ENCODE results near the gene BRD8. TPM values are rescaled to one million over a fixed set of nuclear protein-coding genes. Genes with fewer than 3 reads are reported as not detected.
"Not testable (repeated sequence)": the region's sequence is repeated elsewhere in the genome, so short reads cannot be mapped to it uniquely, and the experiment has no call there.

Gene BRD8
- total RNA-seq, 2 donors from 2014 or later: 70.6 to 130 TPM

DNA sequence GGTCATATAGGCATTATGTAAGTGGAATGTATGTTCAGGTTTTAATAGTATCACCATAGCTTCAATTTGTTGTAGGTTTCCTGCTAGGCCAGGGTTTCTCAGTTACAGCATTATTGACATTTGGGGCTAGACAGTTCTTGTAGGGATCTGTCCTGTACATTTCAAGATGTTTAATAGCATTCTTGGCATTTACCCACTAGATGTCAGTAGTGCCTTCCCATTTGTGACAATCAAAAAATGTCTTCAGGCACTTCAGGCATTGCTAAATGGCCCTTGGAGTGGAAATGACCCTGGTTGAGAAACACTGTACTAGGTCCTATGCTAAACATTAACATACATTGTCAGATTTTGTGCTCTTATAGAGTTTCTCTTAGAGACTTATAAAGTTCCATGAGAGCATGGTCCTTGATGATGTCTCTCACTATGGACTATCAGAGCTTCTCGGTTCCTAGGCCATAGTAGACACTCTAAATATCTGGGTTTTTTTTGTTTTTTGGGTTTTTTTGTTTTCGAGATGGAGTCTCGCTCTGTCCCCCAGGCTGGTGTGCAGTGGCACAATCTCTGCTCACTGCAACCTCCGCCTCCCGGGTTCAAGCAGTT lies 1.9 kb upstream of the BRD8 start:
- H3K9me3 Mint-ChIP-seq: no peaks in the 10 kb centered on the region
- H3K36me3 Mint-ChIP-seq (ENCODE audit: low read depth): peaks cover 69% of the 10 kb centered on the region

DNA sequence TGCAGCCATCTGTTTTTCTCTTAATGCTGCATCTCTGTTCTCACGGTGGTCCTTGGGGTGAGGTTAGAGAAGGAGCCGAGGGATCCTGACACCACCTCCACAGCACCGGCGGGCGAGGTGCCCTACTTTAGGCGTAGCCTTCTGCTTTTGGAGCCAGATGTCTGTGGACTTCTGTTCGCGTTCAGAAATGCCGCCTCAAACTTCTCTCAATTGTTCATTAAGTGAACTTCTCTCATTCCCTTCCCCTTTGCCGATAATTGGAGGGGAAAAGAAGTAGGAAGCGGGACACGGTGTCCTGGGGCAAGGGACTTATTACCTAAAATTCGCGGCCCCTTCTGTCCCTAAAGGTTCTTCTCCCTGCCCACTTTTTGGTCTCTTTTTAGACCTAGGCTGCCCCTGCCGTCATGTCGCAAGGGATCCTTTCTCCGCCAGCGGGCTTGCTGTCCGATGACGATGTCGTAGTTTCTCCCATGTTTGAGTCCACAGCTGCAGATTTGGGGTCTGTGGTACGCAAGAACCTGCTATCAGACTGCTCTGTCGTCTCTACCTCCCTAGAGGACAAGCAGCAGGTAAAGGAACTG lies 937 bp upstream of the BRD8 start:
- H3K9me3 Mint-ChIP-seq: no peaks in the 10 kb centered on the region
- H3K4me3 Mint-ChIP-seq: no peak overlapping the region
- peaks cover 69% of the 10 kb centered on the region for H3K36me3 Mint-ChIP-seq (ENCODE audit: low read depth)
- H3K27ac Mint-ChIP-seq: no peak overlapping the region
- no peak for ATAC-seq (replicated peaks)
- no peaks in the 10 kb centered on the region for H3K27me3 Mint-ChIP-seq
- peaks cover 4% of the 10 kb centered on the region for H3K4me1 Mint-ChIP-seq

More for the DNA sequence above, 1.9 kb upstream of the BRD8 start:
- H3K27me3 Mint-ChIP-seq: no peaks in the 10 kb centered on the region
- H3K4me3 Mint-ChIP-seq: no peak overlapping the region
- no peak for ATAC-seq (replicated peaks)
- peaks cover 4% of the 10 kb centered on the region for H3K4me1 Mint-ChIP-seq
- H3K27ac Mint-ChIP-seq: no peak overlapping the region

DNA sequence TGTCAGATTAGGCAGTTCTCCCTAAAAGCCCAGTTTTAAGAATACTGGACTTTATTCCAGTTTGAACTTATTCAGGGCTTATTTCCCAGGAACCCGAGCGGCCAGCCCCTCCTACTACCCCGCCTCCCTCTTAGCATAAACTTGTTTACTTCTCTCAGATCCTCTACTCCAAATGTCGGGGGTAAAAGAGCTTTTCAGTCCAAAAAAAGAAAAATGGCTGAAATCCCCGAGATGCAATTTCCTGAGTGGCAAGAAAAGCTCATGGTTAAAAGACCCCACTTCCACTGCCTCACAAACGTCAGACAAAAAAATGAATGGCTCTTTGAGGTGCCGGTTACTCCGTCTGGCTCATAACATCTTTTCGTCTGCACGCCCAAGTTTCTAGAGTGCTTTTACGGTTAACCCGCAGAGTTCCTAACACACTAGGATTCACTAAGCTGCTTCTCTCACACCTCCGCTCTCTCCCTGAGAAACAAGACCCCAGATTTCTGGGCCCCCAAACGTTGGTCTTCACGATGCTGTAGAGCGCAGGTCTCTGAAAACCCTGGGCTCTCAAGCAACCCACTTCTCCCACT lies 402 bp downstream of the BRD8 start:
- ATAC-seq (replicated peaks): no peak
- Mint-ChIP-seq H3K4me1 (peaks cover 4% of the 10 kb centered on the region), H3K36me3 (ENCODE audit: low read depth) (peaks cover 69% of the 10 kb centered on the region), H3K4me3 (no peak overlapping the region), H3K27ac (no peak overlapping the region), H3K27me3 (no peaks in the 10 kb centered on the region), H3K9me3 (no peaks in the 10 kb centered on the region)

DNA sequence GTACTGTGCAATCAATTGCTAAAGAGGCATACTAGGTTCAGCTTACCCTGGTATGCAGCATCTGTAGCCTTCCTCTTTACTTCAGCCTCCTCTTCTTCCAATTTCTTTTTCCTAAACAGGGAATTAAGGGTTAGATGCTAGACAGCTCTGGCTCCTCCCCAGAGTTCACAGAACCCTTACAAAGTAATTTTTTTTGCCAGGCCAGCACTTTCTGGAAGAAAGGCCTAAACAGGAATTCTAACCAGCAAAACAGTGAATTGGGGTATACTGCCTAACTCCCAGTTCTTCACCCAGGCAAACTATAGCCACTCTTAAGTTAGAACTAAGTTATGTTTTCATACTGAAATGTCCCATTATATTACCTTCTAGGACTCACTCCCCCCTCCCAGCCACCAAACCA lies 8.1 kb downstream of the BRD8 start:
- Mint-ChIP-seq H3K36me3 (ENCODE audit: low read depth) (peaks cover 100% of the 10 kb centered on the region), H3K4me1 (no peaks in the 10 kb centered on the region), H3K4me3 (no peak overlapping the region), H3K27ac (no peak overlapping the region), H3K27me3 (no peaks in the 10 kb centered on the region), H3K9me3 (no peaks in the 10 kb centered on the region)
- ATAC-seq (replicated peaks): no peak

DNA sequence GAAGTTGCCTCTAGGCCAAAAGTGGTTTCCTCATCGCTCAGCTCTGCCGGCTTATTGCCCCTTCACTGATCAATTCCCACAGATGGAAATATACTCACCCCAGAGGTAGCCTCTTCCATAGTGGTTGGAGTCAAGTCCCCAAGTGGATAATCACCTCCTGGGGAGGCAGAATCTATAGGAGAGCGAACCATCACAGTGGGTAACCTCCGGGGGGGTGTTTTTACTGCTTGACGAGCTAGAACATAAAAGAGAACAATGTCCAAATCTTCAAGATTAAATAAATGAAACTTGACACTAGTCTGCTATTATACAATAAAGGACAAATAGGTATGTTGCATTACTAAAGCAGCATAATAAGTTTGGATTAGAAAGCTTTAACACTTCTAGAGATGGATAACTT lies 9.3 kb downstream of the BRD8 start:
- no peak overlapping the region for H3K4me3 Mint-ChIP-seq

DNA sequence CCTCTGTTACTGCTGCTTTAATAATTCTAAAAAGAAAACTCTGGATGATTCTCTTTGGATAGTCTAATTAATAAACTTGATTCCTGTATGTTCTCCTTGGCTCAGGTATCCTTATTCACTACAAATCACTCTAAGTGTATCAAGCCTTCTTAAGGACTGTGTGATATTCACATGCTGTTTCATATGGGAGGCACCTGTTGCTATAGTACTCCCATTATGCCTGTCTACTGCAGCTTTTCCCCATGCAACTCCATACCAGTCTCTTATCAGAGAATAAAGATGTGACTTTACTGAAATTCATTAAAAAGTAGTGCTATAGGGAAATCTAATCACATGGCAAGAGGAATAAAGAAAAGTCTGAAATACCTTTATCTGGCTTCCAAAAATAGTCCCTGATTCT lies 14.7 kb downstream of the BRD8 start:
- ATAC-seq (replicated peaks): no peak
- H3K4me3 Mint-ChIP-seq: no peak overlapping the region
- H3K9me3 Mint-ChIP-seq: no peaks in the 10 kb centered on the region
- no peaks in the 10 kb centered on the region for H3K27me3 Mint-ChIP-seq
- no peak overlapping the region for H3K27ac Mint-ChIP-seq
- no peaks in the 10 kb centered on the region for H3K4me1 Mint-ChIP-seq
- H3K36me3 Mint-ChIP-seq (ENCODE audit: low read depth): peaks cover 100% of the 10 kb centered on the region

More for the DNA sequence above, 9.3 kb downstream of the BRD8 start:
- ATAC-seq (replicated peaks): no peak
- Mint-ChIP-seq H3K27ac (no peak overlapping the region), H3K27me3 (no peaks in the 10 kb centered on the region), H3K9me3 (no peaks in the 10 kb centered on the region), H3K4me1 (no peaks in the 10 kb centered on the region), H3K36me3 (ENCODE audit: low read depth) (peaks cover 100% of the 10 kb centered on the region)

DNA sequence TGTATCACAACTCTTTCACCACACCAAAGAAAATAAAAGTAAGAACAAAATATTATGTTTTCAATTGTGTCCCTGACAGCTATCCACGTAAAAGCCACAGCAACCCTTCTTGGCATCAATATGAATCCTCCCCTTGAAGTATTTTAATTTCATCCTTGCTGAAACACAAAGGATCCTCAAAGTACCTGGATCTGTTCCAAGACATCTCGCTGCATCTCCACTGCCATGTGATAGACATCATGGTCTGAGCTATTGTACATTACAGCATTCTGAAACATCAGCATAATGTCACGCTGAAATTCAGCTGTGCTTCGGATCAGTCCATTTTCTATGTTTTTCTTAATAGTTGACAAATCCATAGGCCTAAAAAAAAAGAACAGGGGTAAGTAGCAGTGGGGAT lies 17.7 kb downstream of the BRD8 start:
- Mint-ChIP-seq H3K4me1 (no peaks in the 10 kb centered on the region), H3K36me3 (ENCODE audit: low read depth) (peaks cover 96% of the 10 kb centered on the region), H3K9me3 (no peaks in the 10 kb centered on the region), H3K4me3 (no peak overlapping the region), H3K27ac (no peak overlapping the region), H3K27me3 (no peaks in the 10 kb centered on the region)
- ATAC-seq (replicated peaks): no peak

DNA sequence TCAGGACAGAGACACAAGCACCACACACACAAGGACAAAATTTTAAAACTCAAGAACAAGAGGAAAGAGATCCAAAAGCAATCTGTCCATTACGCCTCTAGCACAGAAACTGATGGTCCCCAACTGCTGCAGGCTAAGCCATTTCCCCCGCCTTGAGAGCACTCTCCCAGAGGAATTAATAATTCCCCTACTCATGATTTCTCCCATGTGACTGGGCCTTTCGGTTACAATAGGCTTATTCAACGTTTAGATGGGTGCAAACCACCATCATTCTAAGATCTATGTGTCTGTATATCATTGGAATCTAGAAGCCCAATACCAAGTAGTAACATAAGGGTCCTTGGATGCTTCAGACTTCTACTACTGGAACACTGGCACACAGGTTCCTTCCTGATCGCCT lies 18.8 kb downstream of the BRD8 start:
- no peak overlapping the region for H3K27ac Mint-ChIP-seq
- H3K9me3 Mint-ChIP-seq: no peaks in the 10 kb centered on the region
- no peak overlapping the region for H3K4me3 Mint-ChIP-seq
- ATAC-seq (replicated peaks): no peak
- H3K36me3 Mint-ChIP-seq (ENCODE audit: low read depth): peaks cover 86% of the 10 kb centered on the region
- H3K4me1 Mint-ChIP-seq: no peaks in the 10 kb centered on the region
- no peaks in the 10 kb centered on the region for H3K27me3 Mint-ChIP-seq

DNA sequence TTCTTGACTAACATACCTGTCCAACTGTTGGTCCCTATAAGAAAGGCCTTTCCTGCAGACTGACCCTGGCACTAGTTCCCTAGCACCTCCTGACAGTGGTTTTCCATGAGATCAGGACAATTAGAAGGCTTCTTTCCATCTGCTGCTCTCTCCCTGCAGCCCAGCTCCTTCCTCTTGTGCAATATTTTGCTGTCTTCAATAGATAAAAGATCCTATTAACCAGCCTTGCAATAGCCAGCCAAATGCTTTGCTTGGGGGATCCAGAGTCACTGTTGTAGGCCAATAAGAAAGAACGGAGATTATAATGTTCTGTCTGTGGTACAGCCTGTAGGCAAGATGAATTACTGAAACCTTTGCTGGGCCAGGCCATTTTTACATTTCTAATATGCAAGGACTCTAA lies 20.8 kb downstream of the BRD8 start:
- no peaks in the 10 kb centered on the region for H3K27me3 Mint-ChIP-seq
- no peak overlapping the region for H3K27ac Mint-ChIP-seq
- H3K36me3 Mint-ChIP-seq (ENCODE audit: low read depth): peaks cover 66% of the 10 kb centered on the region
- no peaks in the 10 kb centered on the region for H3K4me1 Mint-ChIP-seq
- no peak for ATAC-seq (replicated peaks)
- H3K9me3 Mint-ChIP-seq: no peaks in the 10 kb centered on the region
- H3K4me3 Mint-ChIP-seq: no peak overlapping the region

DNA sequence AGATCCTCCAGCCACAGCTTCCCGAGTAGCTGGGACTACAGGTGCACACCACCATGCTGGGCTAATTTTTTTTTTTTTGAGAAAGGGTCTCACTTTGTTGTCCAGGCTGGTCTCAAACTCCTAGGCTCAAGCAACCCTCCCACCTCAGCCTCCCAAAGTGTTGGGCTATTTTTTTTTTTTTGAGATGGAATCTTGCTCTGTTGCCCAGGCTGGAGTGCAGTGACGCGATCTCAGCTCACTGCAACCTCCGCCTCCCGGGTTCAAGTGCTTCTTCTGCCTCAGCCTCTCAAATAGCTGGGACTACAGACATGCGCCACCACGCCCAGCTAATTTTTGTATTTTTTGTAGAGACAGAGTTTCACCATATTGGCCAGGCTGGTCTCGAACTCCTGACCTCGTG lies 22.5 kb downstream of the BRD8 start:
- not testable (repeated sequence) for H3K4me3 Mint-ChIP-seq; H3K27ac Mint-ChIP-seq; ATAC-seq (replicated peaks); H3K4me1 Mint-ChIP-seq; H3K27me3 Mint-ChIP-seq; H3K9me3 Mint-ChIP-seq
- H3K36me3 Mint-ChIP-seq (ENCODE audit: low read depth): peaks cover 49% of the 10 kb centered on the region

DNA sequence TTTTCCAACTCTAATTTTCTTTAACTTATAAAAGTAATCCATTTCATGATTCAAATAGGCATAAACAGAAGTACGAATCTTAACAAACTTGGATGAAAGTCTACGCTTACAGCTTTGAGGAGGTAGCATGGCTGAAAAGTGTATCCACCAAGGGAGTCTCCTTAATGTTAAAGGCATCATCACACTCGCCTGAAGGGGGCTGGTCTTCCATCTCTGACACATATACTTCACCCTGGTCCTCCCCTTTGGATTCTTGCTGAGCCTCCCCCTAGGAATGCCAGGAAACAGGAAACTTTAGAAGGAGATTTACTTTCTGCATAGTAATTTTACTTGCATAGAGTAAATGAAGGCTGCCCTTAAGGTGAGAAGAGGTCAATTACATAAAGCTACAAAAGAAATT lies 28.9 kb downstream of the BRD8 start:
- H3K4me1 Mint-ChIP-seq: no peaks in the 10 kb centered on the region
- no peak overlapping the region for H3K27ac Mint-ChIP-seq
- ATAC-seq (replicated peaks): no peak
- H3K9me3 Mint-ChIP-seq: no peaks in the 10 kb centered on the region
- no peaks in the 10 kb centered on the region for H3K36me3 Mint-ChIP-seq (ENCODE audit: low read depth)
- H3K27me3 Mint-ChIP-seq: no peaks in the 10 kb centered on the region
- H3K4me3 Mint-ChIP-seq: no peak overlapping the region

DNA sequence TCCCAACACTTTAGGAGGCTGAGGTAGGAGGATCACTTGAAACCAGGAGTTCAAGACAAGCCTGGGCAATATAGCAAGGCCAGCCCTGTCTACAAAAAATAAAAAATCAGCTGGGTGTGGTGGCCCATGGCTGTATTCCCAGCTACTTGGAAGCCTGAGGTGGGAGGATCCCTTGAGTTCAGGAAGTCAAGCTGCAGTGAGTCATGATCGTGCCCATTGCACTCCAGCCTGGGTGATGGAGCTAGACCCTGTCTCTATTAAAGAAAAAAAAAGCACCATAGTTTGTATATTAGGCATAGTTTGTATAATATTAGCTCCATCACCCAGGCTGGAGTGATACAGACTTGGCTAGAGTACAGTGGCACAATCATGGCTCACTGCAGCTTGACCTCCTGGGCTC lies 29.6 kb downstream of the BRD8 start:
- H3K4me1 Mint-ChIP-seq: no peaks in the 10 kb centered on the region
- no peak overlapping the region for H3K27ac Mint-ChIP-seq
- no peaks in the 10 kb centered on the region for H3K9me3 Mint-ChIP-seq
- no peaks in the 10 kb centered on the region for H3K27me3 Mint-ChIP-seq
- H3K4me3 Mint-ChIP-seq: no peak overlapping the region
- no peaks in the 10 kb centered on the region for H3K36me3 Mint-ChIP-seq (ENCODE audit: low read depth)
- ATAC-seq (replicated peaks): no peak

DNA sequence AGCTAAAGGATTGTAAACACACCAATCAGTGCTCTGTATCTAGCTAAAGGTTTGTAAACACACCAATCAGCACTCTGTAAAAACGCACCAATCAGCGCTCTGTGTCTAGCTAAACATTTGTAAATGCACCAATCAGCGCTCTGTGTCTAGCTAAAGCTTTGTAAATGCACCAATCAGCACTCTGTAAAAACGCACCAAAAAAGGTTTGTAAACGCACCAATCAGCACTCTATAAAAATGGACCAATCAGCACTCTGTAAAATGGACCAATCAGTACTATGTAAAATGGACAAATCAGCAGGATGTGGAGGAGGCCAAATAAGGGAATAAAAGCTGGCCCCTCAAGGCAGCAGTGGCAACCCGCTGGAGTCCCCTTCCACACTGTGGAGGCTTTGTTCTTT lies 34.9 kb downstream of the BRD8 start:
- not testable (repeated sequence) for H3K27ac Mint-ChIP-seq; H3K36me3 Mint-ChIP-seq (ENCODE audit: low read depth); ATAC-seq (replicated peaks); H3K4me1 Mint-ChIP-seq; H3K4me3 Mint-ChIP-seq; H3K27me3 Mint-ChIP-seq; H3K9me3 Mint-ChIP-seq

DNA sequence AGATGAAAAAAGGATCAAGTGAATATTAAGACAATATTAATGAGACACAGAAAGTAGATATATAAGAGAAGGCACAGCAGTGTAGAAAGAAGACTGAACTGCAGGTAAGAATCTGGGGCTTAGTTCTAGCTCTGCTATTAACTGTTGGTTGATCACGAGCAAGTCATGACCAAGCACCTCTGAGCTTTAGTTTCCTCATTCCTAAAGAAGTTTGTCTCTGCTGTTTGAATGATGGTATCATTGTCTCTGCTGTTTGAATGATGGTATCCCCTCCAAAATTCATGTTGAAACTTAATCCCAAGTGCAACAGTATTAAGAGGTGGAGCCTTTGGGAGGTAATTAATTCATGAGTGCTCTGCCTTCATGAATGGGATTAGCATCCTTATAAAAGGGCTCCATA lies 36.7 kb downstream of the BRD8 start:
- no peaks in the 10 kb centered on the region for H3K4me1 Mint-ChIP-seq
- H3K27ac Mint-ChIP-seq: no peak overlapping the region
- no peaks in the 10 kb centered on the region for H3K36me3 Mint-ChIP-seq (ENCODE audit: low read depth)

DNA sequence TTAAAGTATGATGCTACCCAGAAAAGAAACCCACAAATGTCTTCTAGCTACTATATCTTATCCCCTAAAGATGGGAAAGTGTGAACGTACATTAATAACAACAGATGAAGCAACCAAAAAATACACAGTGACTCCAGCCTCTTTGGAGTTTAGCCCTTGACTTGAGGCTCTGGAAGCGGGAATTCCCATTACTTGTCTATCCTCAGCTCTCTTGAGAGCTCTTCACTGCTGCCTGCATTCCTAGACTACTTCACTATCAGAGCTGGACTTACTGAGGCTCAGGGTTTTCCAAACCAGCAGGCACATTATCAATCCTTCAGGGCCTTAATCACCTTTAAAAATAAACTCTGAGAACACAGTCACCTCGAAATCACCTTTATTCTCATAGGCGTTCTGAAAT lies 38.2 kb downstream of the BRD8 start:
- ATAC-seq (replicated peaks): no peak
- no peak overlapping the region for H3K4me3 Mint-ChIP-seq
- no peaks in the 10 kb centered on the region for H3K4me1 Mint-ChIP-seq
- H3K27me3 Mint-ChIP-seq: peaks cover 13% of the 10 kb centered on the region
- H3K36me3 Mint-ChIP-seq (ENCODE audit: low read depth): no peaks in the 10 kb centered on the region
- no peak overlapping the region for H3K27ac Mint-ChIP-seq
- H3K9me3 Mint-ChIP-seq: no peaks in the 10 kb centered on the region

More for the DNA sequence above, 36.7 kb downstream of the BRD8 start:
- ATAC-seq (replicated peaks): no peak
- H3K4me3 Mint-ChIP-seq: no peak overlapping the region
- peaks cover 8% of the 10 kb centered on the region for H3K27me3 Mint-ChIP-seq
- no peaks in the 10 kb centered on the region for H3K9me3 Mint-ChIP-seq

DNA sequence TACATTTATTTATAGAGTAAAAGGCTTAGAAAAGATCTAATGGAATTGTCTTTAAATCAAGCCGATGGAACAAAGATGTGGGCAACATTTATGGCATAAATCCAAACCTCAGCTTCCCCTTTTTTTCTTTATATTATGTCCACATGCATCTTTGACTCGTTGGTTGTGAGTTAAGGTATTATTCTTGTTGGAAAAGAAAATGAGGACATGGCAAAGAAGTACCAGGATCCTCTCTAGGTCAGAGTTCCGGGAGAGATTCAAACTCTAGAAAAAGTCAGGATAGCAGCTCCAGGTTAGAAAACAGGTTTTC lies 38.7 kb downstream of the BRD8 start:
- ATAC-seq (replicated peaks): no peak
- Mint-ChIP-seq H3K36me3 (ENCODE audit: low read depth) (no peaks in the 10 kb centered on the region), H3K4me3 (no peak overlapping the region), H3K9me3 (no peaks in the 10 kb centered on the region), H3K27ac (no peak overlapping the region), H3K27me3 (peaks cover 13% of the 10 kb centered on the region), H3K4me1 (no peaks in the 10 kb centered on the region)

Data from activated T-helper 17 cell treated with anti-CD3 and anti-CD28 coated beads, Interleukin-2, amount 50 U/mL, for 72 hours (primary cell).